Measurements from ENCODE around the gene AGXT. TPM values are rescaled to one million over a fixed set of nuclear protein-coding genes. Genes with fewer than 3 reads are reported as not detected.
A peak's percentile ranks its signal among the peaks of the same experiment; 100 is the strongest.

The AGXT gene
- total RNA-seq, 1 donor, result not detected

DNA sequence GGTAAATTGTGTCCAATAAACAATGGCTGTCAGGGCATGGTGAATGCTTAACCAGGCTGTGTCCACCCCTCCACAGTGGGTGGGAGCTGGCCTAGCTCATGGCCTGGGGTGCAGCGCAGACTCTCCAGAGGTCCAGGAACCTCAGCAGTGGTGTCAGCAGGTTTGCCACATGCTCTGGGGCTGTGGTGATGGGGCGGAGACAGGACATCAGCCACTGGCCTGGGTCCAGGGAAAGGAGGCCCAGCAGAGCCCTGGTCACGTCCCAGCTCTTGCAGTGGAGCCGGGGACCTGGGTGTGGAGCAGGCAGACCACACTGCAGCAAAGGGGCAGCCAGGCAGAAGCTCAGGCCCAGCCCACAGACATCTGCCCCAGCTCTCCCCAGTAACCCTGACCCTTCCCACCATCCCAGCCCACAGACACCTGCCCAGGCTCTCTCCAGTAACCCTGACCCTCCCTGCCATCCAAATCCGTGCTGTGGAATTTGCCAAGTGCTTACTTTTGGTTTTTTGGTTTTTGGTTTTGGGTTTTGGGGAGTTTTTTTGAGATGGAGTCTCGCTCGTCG, 34.8 kb upstream of the AGXT start:
- DNase-seq (ENCODE audit: low read depth), result no peak
- H3K4me3 ChIP-seq (ENCODE audit: low read depth, low read length), result no peak overlapping the region
- TF ChIP-seq, protein P1, sequence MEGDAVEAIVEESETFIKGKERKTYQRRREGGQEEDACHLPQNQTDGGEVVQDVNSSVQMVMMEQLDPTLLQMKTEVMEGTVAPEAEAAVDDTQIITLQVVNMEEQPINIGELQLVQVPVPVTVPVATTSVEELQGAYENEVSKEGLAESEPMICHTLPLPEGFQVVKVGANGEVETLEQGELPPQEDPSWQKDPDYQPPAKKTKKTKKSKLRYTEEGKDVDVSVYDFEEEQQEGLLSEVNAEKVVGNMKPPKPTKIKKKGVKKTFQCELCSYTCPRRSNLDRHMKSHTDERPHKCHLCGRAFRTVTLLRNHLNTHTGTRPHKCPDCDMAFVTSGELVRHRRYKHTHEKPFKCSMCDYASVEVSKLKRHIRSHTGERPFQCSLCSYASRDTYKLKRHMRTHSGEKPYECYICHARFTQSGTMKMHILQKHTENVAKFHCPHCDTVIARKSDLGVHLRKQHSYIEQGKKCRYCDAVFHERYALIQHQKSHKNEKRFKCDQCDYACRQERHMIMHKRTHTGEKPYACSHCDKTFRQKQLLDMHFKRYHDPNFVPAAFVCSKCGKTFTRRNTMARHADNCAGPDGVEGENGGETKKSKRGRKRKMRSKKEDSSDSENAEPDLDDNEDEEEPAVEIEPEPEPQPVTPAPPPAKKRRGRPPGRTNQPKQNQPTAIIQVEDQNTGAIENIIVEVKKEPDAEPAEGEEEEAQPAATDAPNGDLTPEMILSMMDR (IDR thresholded peaks at IDR 0.05; ENCODE audit: insufficient read depth, low read length), result no peak

DNA sequence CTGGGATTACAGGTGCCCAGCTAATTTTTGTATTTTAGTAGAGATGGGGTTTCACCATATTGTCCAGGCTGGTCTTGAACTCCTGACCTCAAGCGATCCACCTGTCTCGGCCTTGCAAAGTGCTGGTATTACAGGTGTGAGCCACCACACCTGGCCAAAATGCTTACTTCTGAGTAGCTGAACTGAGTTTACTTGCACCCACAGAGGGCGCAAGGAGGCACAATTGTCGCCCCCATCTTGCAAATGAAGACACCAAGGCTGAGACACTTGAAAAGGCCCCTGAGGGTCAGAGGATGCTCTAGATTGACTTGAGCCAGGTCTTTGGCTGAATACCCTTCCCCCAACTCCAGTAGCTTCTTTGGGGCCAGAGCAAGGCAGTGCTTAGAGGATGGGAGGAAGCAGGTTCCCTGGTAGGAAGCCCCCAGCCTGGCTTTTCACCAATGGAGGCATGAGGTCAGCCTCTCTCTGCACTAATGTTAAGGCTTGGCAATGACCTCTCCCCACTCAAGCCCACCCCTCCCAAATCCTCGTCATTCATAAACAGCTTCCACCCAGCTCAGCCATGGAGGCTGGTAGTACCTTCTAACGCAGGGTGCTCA, 34.1 kb upstream of the AGXT start:
- H3K4me3 ChIP-seq (ENCODE audit: low read depth, low read length), result no peak overlapping the region
- no peak for DNase-seq (ENCODE audit: low read depth)
- TF ChIP-seq, protein P1 (IDR thresholded peaks at IDR 0.05; ENCODE audit: insufficient read depth, low read length), result no peak

DNA sequence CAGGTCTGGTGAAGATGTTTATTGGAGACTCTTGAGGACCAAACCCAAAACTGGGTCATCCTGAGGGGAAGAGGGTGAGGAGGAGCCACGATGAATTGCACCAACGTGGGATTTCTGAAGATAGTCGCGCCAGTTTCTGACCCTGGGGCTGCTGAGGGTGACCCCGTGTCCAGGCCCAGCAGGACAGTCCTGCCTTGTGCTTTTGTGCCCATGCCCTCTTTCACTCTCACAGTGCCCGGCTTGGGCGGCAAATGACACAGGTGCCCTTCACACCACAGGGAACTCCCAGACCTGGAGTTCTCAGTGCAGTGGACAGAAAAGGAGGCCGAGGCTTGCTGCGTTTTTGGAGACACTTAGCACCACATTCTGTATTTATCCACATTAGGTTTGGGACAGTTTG, 33.1 kb upstream of the AGXT start:
- DNase-seq (ENCODE audit: low read depth), result no peak
- no peak overlapping the region for H3K4me3 ChIP-seq (ENCODE audit: low read depth, low read length)
- TF ChIP-seq, protein P1 (IDR thresholded peaks at IDR 0.05; ENCODE audit: insufficient read depth, low read length), result no peak

DNA sequence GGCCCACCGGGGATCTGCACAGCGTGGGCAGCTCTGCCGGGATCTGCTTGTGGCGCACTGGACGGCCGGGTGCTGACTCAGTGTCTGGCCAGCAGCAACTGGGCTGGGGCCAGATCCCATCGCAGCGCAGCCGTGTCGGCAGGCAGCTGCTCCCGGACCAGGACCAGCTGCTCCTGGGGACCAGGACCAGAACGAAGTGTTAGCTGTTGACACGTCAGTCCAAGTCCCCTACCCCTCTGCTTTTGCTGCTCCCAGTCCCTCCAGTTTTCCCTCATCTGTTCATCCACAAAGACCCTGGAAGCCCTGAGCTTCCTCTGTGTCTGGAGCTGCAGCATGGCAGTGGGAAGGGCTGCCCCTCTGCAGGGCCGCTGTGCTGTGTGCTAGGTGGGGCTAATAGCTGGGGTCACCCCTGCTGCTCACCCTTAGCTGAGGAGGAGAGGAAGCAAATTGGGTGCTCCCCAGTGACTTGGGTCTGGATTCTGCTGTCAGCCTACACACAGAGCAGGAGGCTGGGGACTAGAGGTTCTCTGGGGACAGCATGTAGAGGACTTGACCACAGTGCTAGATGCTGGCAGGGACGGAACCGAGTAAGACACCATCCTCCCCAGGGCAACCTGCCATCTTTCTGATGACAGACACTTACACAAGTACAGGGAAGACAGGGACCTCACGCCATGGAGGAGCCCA, 31.7 kb upstream of the AGXT start:
- peak; percentile 65 for DNase-seq (ENCODE audit: low read depth)
- TF ChIP-seq, protein P1 (IDR thresholded peaks at IDR 0.05; ENCODE audit: insufficient read depth, low read length), result no peak
- H3K4me3 ChIP-seq (ENCODE audit: low read depth, low read length), result no peak overlapping the region

DNA sequence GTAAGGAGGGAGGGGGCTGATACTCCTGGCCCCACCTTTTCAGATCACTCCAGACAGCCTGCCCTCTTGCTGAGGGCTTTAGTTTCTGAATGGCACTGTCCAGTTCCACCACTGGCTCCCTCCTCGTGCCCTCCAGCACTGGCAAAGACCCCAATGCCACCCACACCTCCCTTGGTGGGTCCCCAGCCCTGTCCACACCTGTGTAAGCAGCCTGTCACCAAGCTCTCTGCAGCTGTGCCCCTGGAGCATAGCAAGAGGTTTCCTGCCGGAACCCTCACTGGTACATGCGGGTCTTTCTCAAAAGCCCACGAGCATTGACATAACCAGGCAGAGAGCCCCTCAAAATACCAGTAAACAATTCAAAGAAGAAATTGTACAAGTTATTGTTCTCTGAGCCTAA, 31.0 kb upstream of the AGXT start:
- no peak for DNase-seq (ENCODE audit: low read depth)
- TF ChIP-seq, protein P1 (IDR thresholded peaks at IDR 0.05; ENCODE audit: insufficient read depth, low read length), result no peak
- no peak overlapping the region for H3K4me3 ChIP-seq (ENCODE audit: low read depth, low read length)

DNA sequence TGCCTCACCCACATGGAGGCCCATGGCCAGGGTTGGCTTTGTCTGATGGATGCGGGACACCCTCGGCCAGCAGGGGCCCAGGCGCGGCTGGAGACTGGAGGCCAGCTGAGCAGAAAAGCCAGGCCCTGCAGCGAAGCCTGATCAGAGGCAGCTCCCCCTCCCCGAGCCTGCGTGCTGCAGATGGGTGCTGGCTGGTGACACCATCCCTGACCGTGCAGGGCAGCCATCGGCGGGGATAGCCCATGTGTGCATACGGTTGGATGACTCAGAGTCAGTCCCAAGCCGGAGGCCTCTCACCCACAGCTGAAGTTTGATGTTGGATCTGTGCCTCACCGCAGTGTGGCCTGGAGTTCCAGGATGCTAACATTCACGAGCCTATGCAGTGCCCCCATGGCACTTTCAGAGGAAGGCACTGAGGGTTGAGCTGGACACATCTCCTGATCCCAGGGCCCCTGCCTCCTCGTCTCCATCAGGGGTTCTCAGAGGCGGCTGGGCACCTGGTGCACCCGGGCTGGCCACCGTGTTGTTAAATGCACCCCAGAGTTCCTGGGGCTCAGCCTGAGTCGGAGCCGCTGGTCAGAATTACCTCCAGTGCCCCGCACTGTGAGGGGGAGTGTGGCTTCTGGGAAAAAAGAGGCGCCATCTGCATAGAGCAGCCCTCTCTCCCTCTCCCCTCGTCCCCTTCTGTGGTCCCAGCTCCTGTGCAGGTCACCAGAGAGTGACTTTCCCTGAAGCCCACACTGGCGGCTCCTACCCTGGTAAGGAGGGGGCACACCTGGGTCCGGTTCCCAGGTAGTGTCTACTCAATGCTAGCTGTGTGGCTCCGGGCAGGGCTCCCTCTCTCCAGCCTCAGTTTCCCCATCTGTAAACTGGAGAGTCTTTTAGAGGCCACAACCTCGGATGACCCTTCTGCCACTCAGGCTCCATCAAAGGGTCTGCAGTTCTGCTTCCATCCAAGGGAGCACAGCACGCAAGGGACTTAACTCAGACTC, 29.2 kb upstream of the AGXT start:
- no peak overlapping the region for H3K4me3 ChIP-seq (ENCODE audit: low read depth, low read length)
- TF ChIP-seq, protein P1 (IDR thresholded peaks at IDR 0.05; ENCODE audit: insufficient read depth, low read length), result no peak
- no peak for DNase-seq (ENCODE audit: low read depth)

All from fibroblast of the aortic adventitia (primary cell).